Astrocyte (in vitro differentiated cells and primary cell): ENCODE data around the gene MRAP2. TPM values are rescaled to one million over a fixed set of nuclear protein-coding genes. Genes with fewer than 3 reads are reported as not detected.
"Not testable (repeated sequence)": the region's sequence is repeated elsewhere in the genome, so short reads cannot be mapped to it uniquely, and the experiment has no call there.

Experiments
- DNase-seq: peaks from one replicate; pipeline ENCODE4 v3.0.0-alpha.2; 2010; ENCODE audit warnings: low read depth
- FAIRE-seq: peaks from 2 replicates; lab custom pipeline; 2011; peaks lifted over from hg19 to GRCh38; lab: Jason Lieb, UNC
- H2AFZ ChIP-seq: 2 replicates; pipeline ENCODE4 v1.6.0; 2012; ENCODE audit warnings: low read depth, low read length, inconsistent platforms
- H3K27ac ChIP-seq: 2 replicates; pipeline ENCODE4 v1.5.1; 2011; ENCODE audit warnings: low read depth, low read length, inconsistent platforms
- H3K27me3 ChIP-seq: 2 replicates; pipeline ENCODE4 v1.6.0; 2011; ENCODE audit warnings: low read length, inconsistent platforms; ENCODE audit not compliant: insufficient read depth
- H3K36me3 ChIP-seq: 2 replicates; pipeline ENCODE4 v1.5.1; 2011; ENCODE audit warnings: low read length, inconsistent platforms; ENCODE audit not compliant: insufficient read depth
- H3K4me1 ChIP-seq: 2 replicates; pipeline ENCODE4 v1.5.1; 2011; ENCODE audit warnings: low read length, inconsistent platforms; ENCODE audit not compliant: insufficient read depth
- H3K4me2 ChIP-seq: 2 replicates; pipeline ENCODE4 v1.6.0; 2012; ENCODE audit warnings: low read length, inconsistent platforms
- H3K4me3 ChIP-seq: 2 replicates; pipeline ENCODE4 v1.5.1; 2011; ENCODE audit warnings: low read depth, mild to moderate bottlenecking, low read length, inconsistent platforms; ENCODE audit not compliant: insufficient read depth
- H3K79me2 ChIP-seq: 2 replicates; pipeline ENCODE4 v1.6.0; 2012; ENCODE audit warnings: mild to moderate bottlenecking, low read length, inconsistent platforms; ENCODE audit not compliant: insufficient read depth
- H3K9ac ChIP-seq: 2 replicates; pipeline ENCODE4 v1.6.0; 2012; ENCODE audit warnings: mild to moderate bottlenecking, low read length, inconsistent platforms
- H3K9me3 ChIP-seq: 2 replicates; pipeline ENCODE4 v1.5.1; 2012; ENCODE audit warnings: low read depth, mild to moderate bottlenecking, low read length, inconsistent platforms; ENCODE audit not compliant: insufficient read depth
- H4K20me1 ChIP-seq: 2 replicates; pipeline ENCODE4 v1.6.0; 2012; ENCODE audit warnings: low read length, inconsistent platforms; ENCODE audit not compliant: insufficient read depth
- H3K27ac Mint-ChIP-seq: one replicate; pipeline ENCODE4 v1.8.0; 2021; ENCODE audit warnings: mild to moderate bottlenecking, mixed read lengths; ENCODE audit not compliant: unreplicated experiment
- H3K27me3 Mint-ChIP-seq: one replicate; pipeline ENCODE4 v1.8.0; 2021; ENCODE audit warnings: low read depth, mixed read lengths; ENCODE audit not compliant: unreplicated experiment
- H3K36me3 Mint-ChIP-seq: one replicate; pipeline ENCODE4 v1.8.0; 2021; ENCODE audit warnings: low read depth, mixed read lengths; ENCODE audit not compliant: unreplicated experiment
- H3K4me1 Mint-ChIP-seq: one replicate; pipeline ENCODE4 v1.8.0; 2021; ENCODE audit warnings: low read depth, mixed read lengths; ENCODE audit not compliant: unreplicated experiment
- H3K4me3 Mint-ChIP-seq: one replicate; pipeline ENCODE4 v1.8.0; 2021; ENCODE audit warnings: mild to moderate bottlenecking, moderate library complexity, mixed read lengths; ENCODE audit not compliant: unreplicated experiment
- H3K9me3 Mint-ChIP-seq: one replicate; pipeline ENCODE4 v1.8.0; 2021; ENCODE audit warnings: mild to moderate bottlenecking, mixed read lengths; ENCODE audit not compliant: unreplicated experiment
- EZH2 ChIP-seq: IDR thresholded peaks from 2 replicates; pipeline ENCODE4 v1.6.1; 2012; ENCODE audit warnings: mild to moderate bottlenecking, low read length, inconsistent platforms; ENCODE audit not compliant: insufficient read depth
- total RNA-seq: library from RNA; stranded (reverse); gene quantifications from 2 replicates; pipeline ENCODE4 v1.2.1, GENCODE V29; 2021
- TF ChIP-seq, protein P1 (sequence below): IDR thresholded peaks from 2 replicates; pipeline ENCODE4 v1.5.1; 2011; ENCODE audit warnings: low read depth, mild to moderate bottlenecking, inconsistent platforms, low read length, moderate library complexity; ENCODE audit not compliant: insufficient read depth

The MRAP2 gene
- total RNA-seq, 1 donor from 2014 or later, result 0.20 TPM

DNA sequence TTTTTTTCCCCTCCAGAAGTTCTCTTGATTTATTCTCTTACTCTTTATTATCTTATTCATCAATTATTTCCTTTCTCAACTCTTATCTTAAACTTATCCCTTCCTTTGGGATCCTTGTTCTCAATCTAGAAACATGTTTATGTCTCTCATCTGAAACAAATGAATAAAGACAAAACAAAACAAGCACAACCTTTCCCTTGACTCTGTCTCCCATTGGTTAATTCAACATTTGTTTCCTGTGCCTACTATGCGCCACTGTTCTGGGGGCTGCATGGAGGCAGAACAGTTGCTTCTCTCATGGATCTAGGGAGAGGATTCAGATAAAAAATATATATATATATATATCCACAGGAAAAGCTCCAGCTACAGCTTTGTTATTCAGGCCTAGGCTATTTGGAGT lies 5.2 kb upstream of the MRAP2 start:
- FAIRE-seq, result no peak
- Histone ChIP-seq H3K9me3 (no peaks in the 10 kb centered on the region), H3K4me2 (no peak overlapping the region), H3K27ac (no peak overlapping the region), H2AFZ (no peak overlapping the region), H3K36me3 (no peaks in the 10 kb centered on the region), H3K79me2 (no peaks in the 10 kb centered on the region), H3K9ac (no peak overlapping the region), H4K20me1 (no peaks in the 10 kb centered on the region), H3K4me1 (no peaks in the 10 kb centered on the region), H3K4me3 (no peak overlapping the region), H3K27me3 (peaks cover 5% of the 10 kb centered on the region)
- Mint-ChIP-seq H3K4me3 (no peak overlapping the region), H3K27ac (no peak overlapping the region), H3K36me3 (peaks cover 1% of the 10 kb centered on the region), H3K9me3 (peaks cover 3% of the 10 kb centered on the region), H3K27me3 (peaks cover 19% of the 10 kb centered on the region), H3K4me1 (peaks cover 10% of the 10 kb centered on the region)
- TF ChIP-seq EZH2, result no peak
- TF ChIP-seq, protein P1, sequence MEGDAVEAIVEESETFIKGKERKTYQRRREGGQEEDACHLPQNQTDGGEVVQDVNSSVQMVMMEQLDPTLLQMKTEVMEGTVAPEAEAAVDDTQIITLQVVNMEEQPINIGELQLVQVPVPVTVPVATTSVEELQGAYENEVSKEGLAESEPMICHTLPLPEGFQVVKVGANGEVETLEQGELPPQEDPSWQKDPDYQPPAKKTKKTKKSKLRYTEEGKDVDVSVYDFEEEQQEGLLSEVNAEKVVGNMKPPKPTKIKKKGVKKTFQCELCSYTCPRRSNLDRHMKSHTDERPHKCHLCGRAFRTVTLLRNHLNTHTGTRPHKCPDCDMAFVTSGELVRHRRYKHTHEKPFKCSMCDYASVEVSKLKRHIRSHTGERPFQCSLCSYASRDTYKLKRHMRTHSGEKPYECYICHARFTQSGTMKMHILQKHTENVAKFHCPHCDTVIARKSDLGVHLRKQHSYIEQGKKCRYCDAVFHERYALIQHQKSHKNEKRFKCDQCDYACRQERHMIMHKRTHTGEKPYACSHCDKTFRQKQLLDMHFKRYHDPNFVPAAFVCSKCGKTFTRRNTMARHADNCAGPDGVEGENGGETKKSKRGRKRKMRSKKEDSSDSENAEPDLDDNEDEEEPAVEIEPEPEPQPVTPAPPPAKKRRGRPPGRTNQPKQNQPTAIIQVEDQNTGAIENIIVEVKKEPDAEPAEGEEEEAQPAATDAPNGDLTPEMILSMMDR, result no peak
- DNase-seq, result no peak

DNA sequence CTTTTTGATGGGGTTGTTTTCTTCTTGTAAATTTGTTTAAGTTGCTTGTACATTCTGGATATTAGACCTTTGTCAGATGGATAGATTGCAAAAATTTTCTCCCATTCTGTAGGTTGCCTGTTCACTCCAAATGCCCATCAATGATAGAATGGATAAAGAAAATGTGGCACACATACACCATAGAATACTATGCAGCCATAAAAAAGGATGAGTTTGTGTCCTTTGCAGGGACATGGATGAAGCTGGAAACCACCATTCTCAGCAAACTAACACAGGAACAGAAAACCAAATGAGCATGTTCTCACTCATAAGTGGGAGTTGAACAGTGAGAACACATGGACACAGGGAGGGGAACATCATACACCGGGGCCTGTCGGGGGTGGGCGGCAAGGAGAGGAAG lies 1.6 kb upstream of the MRAP2 start:
- H3K9me3 ChIP-seq, H3K4me2 ChIP-seq, H3K4me3 ChIP-seq, H3K27ac ChIP-seq, H3K27ac Mint-ChIP-seq, H3K9ac ChIP-seq, H3K9me3 Mint-ChIP-seq, DNase-seq, H3K36me3 ChIP-seq, H3K4me3 Mint-ChIP-seq, H3K36me3 Mint-ChIP-seq, H3K4me1 ChIP-seq, FAIRE-seq, H2AFZ ChIP-seq, H3K79me2 ChIP-seq, H4K20me1 ChIP-seq: not testable (repeated sequence)
- peaks cover 12% of the 10 kb centered on the region for H3K27me3 ChIP-seq
- H3K4me1 Mint-ChIP-seq, result peaks cover 10% of the 10 kb centered on the region
- H3K27me3 Mint-ChIP-seq, result peaks cover 36% of the 10 kb centered on the region

DNA sequence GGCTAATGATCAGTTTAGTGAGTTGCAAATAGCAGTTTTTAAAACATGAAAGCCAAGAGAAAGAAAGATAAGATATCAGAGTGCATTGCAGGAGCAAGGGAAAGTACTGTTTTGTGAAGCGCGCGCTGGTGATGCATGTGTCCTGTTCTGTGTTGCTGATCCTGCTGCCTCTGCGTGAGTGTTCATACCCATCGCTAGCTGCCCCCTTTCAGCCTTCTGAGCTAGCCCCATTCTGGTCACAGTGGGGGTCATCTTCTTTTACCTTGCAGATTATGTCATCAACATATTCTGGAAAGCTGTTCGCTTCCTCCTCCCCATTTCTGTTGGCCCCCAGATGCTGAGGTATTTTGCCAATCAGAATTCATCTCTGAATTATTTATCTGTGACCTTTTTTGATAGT lies 1.9 kb downstream of the MRAP2 start:
- H2AFZ ChIP-seq, result no peak overlapping the region
- TF ChIP-seq, protein P1, result no peak
- no peak for TF ChIP-seq EZH2
- H3K4me3 Mint-ChIP-seq, result no peak overlapping the region

More for the DNA sequence above, 1.9 kb downstream of the MRAP2 start:
- Histone ChIP-seq H3K9ac (no peak overlapping the region), H3K36me3 (no peaks in the 10 kb centered on the region), H4K20me1 (no peaks in the 10 kb centered on the region), H3K79me2 (no peaks in the 10 kb centered on the region), H3K4me1 (no peaks in the 10 kb centered on the region), H3K9me3 (no peaks in the 10 kb centered on the region), H3K4me2 (no peak overlapping the region), H3K4me3 (no peak overlapping the region), H3K27me3 (peaks cover 12% of the 10 kb centered on the region), H3K27ac (no peak overlapping the region)
- Mint-ChIP-seq H3K9me3 (peaks cover 8% of the 10 kb centered on the region), H3K27me3 (peaks cover 36% of the 10 kb centered on the region), H3K4me1 (no peaks in the 10 kb centered on the region), H3K36me3 (peaks cover 1% of the 10 kb centered on the region), H3K27ac (no peak overlapping the region)
- FAIRE-seq (no peak), DNase-seq (no peak)
